Raji (cell line): ENCODE data around the gene NRXN3.

ENCODE experiments used
- POLR2A ChIP-seq: IDR thresholded peaks from 2 replicates; pipeline ENCODE4 v1.6.1; 2011; ENCODE audit warnings: low read depth, low read length, control low read depth; ENCODE audit not compliant: insufficient read depth

Gene NRXN3

DNA sequence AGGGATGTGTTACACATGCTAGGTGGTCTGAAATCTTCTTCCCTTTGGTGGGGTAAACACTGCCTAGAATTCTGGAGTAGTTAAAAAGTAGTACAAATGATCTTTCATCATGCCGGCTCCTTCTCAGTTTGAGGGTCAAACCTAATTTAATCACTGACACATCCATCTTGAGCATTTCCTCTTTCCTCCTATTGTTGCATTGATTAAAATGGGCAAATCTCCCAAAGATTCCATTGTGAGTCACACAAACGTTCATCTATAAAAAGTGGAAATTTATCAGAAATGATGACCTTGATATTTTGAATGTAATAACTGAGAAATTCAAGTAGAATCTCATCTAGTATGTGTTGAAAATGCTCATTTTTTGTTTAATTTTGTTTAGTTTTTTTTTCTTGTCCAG, 996.0 kb downstream of the NRXN3 start:
- TF ChIP-seq POLR2A = no peak

GRCh38 chr14:79167957-79168356, 997.8 kb downstream of the NRXN3 start:
- TF ChIP-seq POLR2A = no peak

- TF ChIP-seq POLR2A = no peak
Measured at GRCh38 chr14:79175671-79176070, 1005.5 kb downstream of the NRXN3 start.

GRCh38 chr14:79177106-79177505, 1006.9 kb downstream of the NRXN3 start:
- no peak for TF ChIP-seq POLR2A

GRCh38 chr14:79178719-79179118, 1008.5 kb downstream of the NRXN3 start:
- TF ChIP-seq POLR2A = no peak

GRCh38 chr14:79179985-79180384, 1009.8 kb downstream of the NRXN3 start:
- no peak for TF ChIP-seq POLR2A

GRCh38 chr14:79180656-79181055, 1010.5 kb downstream of the NRXN3 start:
- no peak for TF ChIP-seq POLR2A

DNA sequence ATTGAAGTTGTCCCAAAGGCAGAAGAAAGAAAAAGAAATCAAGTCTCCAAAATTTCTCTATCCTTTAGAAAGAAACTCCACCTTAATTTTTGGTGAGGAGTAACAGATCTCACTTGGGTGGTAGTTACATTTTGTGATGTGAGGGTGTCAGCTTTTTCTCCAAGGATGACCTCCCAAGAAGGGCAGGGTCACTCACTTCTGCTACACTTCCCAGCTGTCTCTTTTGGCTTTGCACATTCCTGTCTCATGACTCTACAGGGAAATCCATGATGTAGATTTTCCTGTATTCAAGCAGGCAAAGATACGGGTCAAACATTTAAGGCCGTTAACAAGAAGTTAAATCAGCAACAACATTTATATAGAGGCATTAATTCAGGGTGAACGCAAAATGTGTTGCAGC, 1016.4 kb downstream of the NRXN3 start:
- no peak for TF ChIP-seq POLR2A

DNA sequence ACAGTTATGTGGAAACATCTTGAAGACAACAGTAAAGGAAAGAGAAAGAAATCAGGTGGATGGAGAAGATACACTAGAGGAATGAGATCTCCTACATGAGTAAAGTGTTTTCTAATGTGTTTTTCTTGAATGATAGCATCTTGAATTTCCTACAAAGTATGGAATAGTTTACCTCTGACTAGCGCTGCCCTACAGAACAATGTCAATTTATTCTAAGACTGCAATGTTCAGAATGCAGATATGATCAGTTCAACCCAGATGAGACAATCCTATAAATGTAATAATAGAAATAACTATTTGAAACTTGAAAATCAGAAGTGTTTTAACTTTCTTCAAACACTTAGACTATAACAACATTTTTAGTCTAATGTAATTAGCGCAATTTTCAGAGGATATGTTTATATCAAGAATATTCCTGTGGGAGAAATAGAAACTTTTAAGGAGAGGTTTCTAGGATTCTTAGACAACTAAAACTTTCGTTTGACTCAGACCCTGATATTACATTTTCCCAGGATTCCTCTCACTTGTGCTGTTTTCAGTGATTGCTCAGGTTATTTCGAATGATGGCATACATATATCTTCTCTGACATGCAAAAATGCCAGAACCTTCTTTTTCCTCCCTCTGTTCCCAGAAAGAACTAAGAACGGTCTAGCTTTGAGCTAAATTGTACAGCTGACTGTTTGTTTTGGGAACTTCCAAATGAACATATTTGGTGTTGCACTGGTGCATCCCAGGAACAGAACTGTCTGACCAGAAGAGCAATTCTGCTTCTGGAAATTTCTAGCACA, 1023.7 kb downstream of the NRXN3 start:
- TF ChIP-seq POLR2A = no peak

GRCh38 chr14:79196216-79196615, 1026.0 kb downstream of the NRXN3 start:
- TF ChIP-seq POLR2A = no peak

GRCh38 chr14:79197516-79197915, 1027.3 kb downstream of the NRXN3 start:
- TF ChIP-seq POLR2A = no peak

DNA sequence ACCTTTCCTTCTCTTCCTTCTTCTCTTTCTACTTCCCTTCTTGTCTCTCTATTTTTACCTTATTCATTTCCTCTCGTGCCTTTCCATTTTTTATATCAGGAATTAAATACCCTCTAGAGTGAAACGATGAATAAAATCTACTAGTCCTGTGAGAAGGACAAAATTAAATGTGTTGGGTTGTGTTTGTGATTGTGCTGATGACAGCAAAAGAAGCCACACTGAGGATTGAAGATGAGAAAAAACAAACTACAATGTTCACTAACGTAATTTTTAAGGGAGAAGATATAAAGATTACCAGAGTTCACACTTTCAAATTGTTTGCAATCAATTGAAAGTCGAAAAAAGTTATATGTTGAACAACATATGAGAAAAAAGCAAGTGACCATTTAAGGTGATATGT, 1029.0 kb downstream of the NRXN3 start:
- TF ChIP-seq POLR2A = no peak

GRCh38 chr14:79201564-79202207, 1031.5 kb downstream of the NRXN3 start:
- no peak for TF ChIP-seq POLR2A

- TF ChIP-seq POLR2A = no peak
Measured at GRCh38 chr14:79204591-79204990, 1034.4 kb downstream of the NRXN3 start.

DNA sequence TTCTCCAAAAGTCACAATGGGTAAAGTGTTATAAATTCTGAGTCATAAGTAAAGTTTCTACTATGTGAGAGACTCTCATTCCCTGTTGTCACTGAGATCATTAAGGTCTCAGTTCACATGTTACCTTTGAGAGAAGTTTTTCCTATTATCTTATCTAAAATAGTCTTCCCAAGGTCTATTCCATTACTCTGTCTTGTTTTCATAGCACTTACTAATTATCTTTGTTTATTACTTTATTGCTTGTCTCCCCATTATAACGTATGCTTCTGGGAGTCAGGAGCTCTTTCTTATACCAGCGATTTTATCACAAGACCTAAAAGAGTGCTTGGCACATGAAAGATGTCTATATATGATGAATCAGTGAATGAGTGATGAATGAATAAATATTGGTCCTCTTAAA, 1039.2 kb downstream of the NRXN3 start:
- no peak for TF ChIP-seq POLR2A

DNA sequence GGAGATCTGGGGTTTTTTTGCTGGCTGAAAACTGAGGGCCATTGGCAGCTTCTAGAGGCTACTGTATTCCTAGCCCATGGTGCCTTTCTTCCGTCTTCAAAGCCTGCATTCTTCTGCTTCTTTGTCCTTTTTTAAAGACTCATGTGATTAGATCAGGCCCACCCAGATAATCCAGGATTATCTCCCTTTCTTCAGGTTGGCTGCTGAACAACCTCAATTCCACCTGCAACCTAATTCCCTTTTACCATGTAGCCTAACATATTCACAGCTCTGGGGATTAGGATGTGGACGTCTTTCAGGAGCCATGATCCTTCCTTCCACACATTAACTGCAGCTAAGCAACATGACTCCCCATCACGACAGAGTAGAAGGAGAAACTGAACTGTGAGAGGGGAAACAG, 1055.6 kb downstream of the NRXN3 start:
- no peak for TF ChIP-seq POLR2A
